Measurements from ENCODE around the gene UNC93A. TPM values are rescaled to one million over a fixed set of nuclear protein-coding genes. Genes with fewer than 3 reads are reported as not detected.

The UNC93A gene
- total RNA-seq, 1 donor from 2014 or later = not detected

GRCh38 chr6:167292301-167293087 is 1.4 kb downstream of the UNC93A start:
- no peak overlapping the region for H3K4me3 Mint-ChIP-seq
- no peaks in the 10 kb centered on the region for H3K36me3 Mint-ChIP-seq (ENCODE audit: low read depth)
- ATAC-seq (ENCODE audit: low read depth) = no peak
- ChIA-PET CTCF (interaction anchor here (1.1 kb wide), 1 partner anchor 58 kb away, joined by 3 read pairs; no protein-coding TSS in a partner anchor), POLR2A (no interaction called here)
- TF ChIP-seq CTCF (IDR thresholded peaks at IDR 0.05) = no peak
- peaks cover 2% of the 10 kb centered on the region for H3K27me3 Mint-ChIP-seq
- H3K27ac Mint-ChIP-seq = no peak overlapping the region
- intact Hi-C loops (cut with micrococcal nuclease) = no loop called here
- H3K9me3 Mint-ChIP-seq = no peaks in the 10 kb centered on the region
- H3K4me1 Mint-ChIP-seq = no peaks in the 10 kb centered on the region
- no peak for DNase-seq

GRCh38 chr6:167293088-167293589 is 2.0 kb downstream of the UNC93A start:
- ATAC-seq (ENCODE audit: low read depth) = no peak
- peaks cover 5% of the 10 kb centered on the region for H3K4me1 Mint-ChIP-seq
- H3K36me3 Mint-ChIP-seq (ENCODE audit: low read depth) = no peaks in the 10 kb centered on the region
- CTCF ChIA-PET = no interaction called here
- POLR2A ChIA-PET = no interaction called here
- intact Hi-C loops (cut with micrococcal nuclease) = no loop called here
- H3K4me3 Mint-ChIP-seq = no peak overlapping the region
- H3K27ac Mint-ChIP-seq = no peak overlapping the region
- H3K27me3 Mint-ChIP-seq = peaks cover 7% of the 10 kb centered on the region
- H3K9me3 Mint-ChIP-seq = no peaks in the 10 kb centered on the region
- TF ChIP-seq CTCF (IDR thresholded peaks at IDR 0.05) = no peak
- DNase-seq = no peak

GRCh38 chr6:167293590-167294091 is 2.5 kb downstream of the UNC93A start:
- intact Hi-C loops (cut with micrococcal nuclease) = no loop called here
- ChIA-PET POLR2A (no interaction called here), CTCF (no interaction called here)
- Mint-ChIP-seq H3K4me3 (no peak overlapping the region), H3K27ac (no peak overlapping the region), H3K4me1 (peaks cover 9% of the 10 kb centered on the region), H3K36me3 (ENCODE audit: low read depth) (no peaks in the 10 kb centered on the region), H3K27me3 (peaks cover 7% of the 10 kb centered on the region), H3K9me3 (no peaks in the 10 kb centered on the region)
- ATAC-seq (ENCODE audit: low read depth) (no peak), DNase-seq (no peak)
- no peak for TF ChIP-seq CTCF (IDR thresholded peaks at IDR 0.05)

GRCh38 chr6:167294241-167294640 is 3.1 kb downstream of the UNC93A start:
- ChIA-PET CTCF (no interaction called here), POLR2A (no interaction called here)
- Mint-ChIP-seq H3K27me3 (peaks cover 7% of the 10 kb centered on the region), H3K36me3 (ENCODE audit: low read depth) (no peaks in the 10 kb centered on the region), H3K4me1 (peaks cover 9% of the 10 kb centered on the region), H3K27ac (no peak overlapping the region), H3K9me3 (no peaks in the 10 kb centered on the region), H3K4me3 (no peak overlapping the region)
- TF ChIP-seq CTCF (IDR thresholded peaks at IDR 0.05) = no peak
- ATAC-seq (ENCODE audit: low read depth) (no peak), DNase-seq (no peak)
- intact Hi-C loops (cut with micrococcal nuclease) = no loop called here

GRCh38 chr6:167294651-167295494 is 3.8 kb downstream of the UNC93A start:
- Mint-ChIP-seq H3K4me3 (no peak overlapping the region), H3K36me3 (ENCODE audit: low read depth) (no peaks in the 10 kb centered on the region), H3K27me3 (peaks cover 9% of the 10 kb centered on the region), H3K27ac (no peak overlapping the region), H3K4me1 (peaks cover 9% of the 10 kb centered on the region), H3K9me3 (no peaks in the 10 kb centered on the region)
- ChIA-PET CTCF (no interaction called here), POLR2A (no interaction called here)
- intact Hi-C loops (cut with micrococcal nuclease) = no loop called here
- TF ChIP-seq CTCF (IDR thresholded peaks at IDR 0.05) = no peak
- DNase-seq (no peak), ATAC-seq (ENCODE audit: low read depth) (no peak)

Data from activated B cell treated with CpG ODN at 0.5 μM for 24 hours (primary cell).